ENCODE measurements around the gene LNP1.

DNA sequence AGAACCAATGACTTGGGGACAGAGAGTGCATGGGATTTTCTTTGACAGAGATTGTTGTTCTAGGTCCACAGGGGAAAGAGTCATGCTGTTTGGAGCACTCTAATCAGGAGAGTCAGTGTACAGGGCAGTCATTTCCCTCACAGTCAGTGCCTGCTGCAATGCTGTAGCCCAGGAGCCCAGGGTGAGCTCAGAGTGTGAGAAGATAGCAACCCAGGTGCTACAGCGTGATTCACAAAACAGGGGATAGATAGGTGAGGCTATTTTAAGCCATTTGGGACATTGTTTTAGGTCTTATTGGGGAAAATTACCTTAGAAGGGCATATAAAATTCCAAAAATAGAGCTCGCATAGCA is 37.3 kb downstream of the LNP1 start:
- TF ChIP-seq, protein P1, sequence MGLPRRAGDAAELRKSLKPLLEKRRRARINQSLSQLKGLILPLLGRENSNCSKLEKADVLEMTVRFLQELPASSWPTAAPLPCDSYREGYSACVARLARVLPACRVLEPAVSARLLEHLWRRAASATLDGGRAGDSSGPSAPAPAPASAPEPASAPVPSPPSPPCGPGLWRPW (IDR thresholded peaks at IDR 0.05): no peak
- TF ChIP-seq CTCF (IDR thresholded peaks at IDR 0.05) (no peak), ZNF302 (CRISPR knock-in tag; IDR thresholded peaks at IDR 0.05) (no peak), BCL3 (IDR thresholded peaks at IDR 0.05) (no peak), MYC (IDR thresholded peaks at IDR 0.05; ENCODE audit: borderline replicate concordance, low read length) (no peak), POLR2A (IDR thresholded peaks at IDR 0.05; ENCODE audit: low read length) (no peak), JUNB (IDR thresholded peaks at IDR 0.05) (no peak), NR3C1 (IDR thresholded peaks at IDR 0.05) (no peak), POLR2AphosphoS2 (conservative IDR thresholded peaks at IDR 0.05; ENCODE audit: low read length) (no peak), RCOR1 (IDR thresholded peaks at IDR 0.05; ENCODE audit: low read depth, low read length) (no peak)
- TF ChIP-seq, protein P2, sequence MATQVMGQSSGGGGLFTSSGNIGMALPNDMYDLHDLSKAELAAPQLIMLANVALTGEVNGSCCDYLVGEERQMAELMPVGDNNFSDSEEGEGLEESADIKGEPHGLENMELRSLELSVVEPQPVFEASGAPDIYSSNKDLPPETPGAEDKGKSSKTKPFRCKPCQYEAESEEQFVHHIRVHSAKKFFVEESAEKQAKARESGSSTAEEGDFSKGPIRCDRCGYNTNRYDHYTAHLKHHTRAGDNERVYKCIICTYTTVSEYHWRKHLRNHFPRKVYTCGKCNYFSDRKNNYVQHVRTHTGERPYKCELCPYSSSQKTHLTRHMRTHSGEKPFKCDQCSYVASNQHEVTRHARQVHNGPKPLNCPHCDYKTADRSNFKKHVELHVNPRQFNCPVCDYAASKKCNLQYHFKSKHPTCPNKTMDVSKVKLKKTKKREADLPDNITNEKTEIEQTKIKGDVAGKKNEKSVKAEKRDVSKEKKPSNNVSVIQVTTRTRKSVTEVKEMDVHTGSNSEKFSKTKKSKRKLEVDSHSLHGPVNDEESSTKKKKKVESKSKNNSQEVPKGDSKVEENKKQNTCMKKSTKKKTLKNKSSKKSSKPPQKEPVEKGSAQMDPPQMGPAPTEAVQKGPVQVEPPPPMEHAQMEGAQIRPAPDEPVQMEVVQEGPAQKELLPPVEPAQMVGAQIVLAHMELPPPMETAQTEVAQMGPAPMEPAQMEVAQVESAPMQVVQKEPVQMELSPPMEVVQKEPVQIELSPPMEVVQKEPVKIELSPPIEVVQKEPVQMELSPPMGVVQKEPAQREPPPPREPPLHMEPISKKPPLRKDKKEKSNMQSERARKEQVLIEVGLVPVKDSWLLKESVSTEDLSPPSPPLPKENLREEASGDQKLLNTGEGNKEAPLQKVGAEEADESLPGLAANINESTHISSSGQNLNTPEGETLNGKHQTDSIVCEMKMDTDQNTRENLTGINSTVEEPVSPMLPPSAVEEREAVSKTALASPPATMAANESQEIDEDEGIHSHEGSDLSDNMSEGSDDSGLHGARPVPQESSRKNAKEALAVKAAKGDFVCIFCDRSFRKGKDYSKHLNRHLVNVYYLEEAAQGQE (IDR thresholded peaks at IDR 0.05): no peak
